Cardiac fibroblast (primary cell): Measurements from ENCODE around the gene TTC23.
A peak's percentile ranks its signal among the peaks of the same experiment; 100 is the strongest.

Source experiments
- DNase-seq, 2 donors: peaks; one replicate each; pipeline versions ENCODE4 v3.0.0 to v3.0.0-alpha.2; 2010; ENCODE audit warnings: low read depth in 2 of 2
- H3K4me3 ChIP-seq, 2 donors: replicated peaks in 1 of 2; 1 replicate in 1 of 2; 2 replicates in 1 of 2; pipeline ENCODE4 v1.5.1; 2011; ENCODE audit warnings: low read depth in 2 of 2, low read length in 2 of 2, mild to moderate bottlenecking in 2 of 2, moderate library complexity in 1 of 2
- TF ChIP-seq, protein P1 (sequence below): IDR thresholded peaks from one replicate; pipeline ENCODE4 v1.5.1; 2011; ENCODE audit warnings: low read depth, mild to moderate bottlenecking, low read length, inconsistent platforms

The TTC23 gene

DNA sequence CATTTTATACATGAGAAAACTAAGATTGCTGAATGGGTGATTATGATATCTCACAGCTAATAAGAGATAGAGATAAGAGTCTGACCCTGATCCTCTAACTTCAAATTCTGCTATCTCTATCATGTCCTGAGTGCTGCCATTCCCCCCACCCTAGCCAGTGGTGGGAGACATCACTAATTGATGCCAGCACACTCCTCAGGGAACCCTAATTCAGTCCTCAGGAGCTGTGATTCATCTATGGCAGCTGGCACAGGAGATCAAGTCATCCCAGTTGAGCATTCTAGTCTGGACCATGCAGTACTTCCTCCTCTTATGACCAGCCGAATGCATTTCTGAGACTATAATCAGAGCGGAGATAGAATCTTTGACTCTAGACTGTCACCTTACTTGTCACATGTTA is 72.6 kb downstream of the TTC23 start:
- H3K4me3 ChIP-seq: no peak overlapping the region
- TF ChIP-seq, protein P1, sequence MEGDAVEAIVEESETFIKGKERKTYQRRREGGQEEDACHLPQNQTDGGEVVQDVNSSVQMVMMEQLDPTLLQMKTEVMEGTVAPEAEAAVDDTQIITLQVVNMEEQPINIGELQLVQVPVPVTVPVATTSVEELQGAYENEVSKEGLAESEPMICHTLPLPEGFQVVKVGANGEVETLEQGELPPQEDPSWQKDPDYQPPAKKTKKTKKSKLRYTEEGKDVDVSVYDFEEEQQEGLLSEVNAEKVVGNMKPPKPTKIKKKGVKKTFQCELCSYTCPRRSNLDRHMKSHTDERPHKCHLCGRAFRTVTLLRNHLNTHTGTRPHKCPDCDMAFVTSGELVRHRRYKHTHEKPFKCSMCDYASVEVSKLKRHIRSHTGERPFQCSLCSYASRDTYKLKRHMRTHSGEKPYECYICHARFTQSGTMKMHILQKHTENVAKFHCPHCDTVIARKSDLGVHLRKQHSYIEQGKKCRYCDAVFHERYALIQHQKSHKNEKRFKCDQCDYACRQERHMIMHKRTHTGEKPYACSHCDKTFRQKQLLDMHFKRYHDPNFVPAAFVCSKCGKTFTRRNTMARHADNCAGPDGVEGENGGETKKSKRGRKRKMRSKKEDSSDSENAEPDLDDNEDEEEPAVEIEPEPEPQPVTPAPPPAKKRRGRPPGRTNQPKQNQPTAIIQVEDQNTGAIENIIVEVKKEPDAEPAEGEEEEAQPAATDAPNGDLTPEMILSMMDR: no peak
- DNase-seq: no peak

DNA sequence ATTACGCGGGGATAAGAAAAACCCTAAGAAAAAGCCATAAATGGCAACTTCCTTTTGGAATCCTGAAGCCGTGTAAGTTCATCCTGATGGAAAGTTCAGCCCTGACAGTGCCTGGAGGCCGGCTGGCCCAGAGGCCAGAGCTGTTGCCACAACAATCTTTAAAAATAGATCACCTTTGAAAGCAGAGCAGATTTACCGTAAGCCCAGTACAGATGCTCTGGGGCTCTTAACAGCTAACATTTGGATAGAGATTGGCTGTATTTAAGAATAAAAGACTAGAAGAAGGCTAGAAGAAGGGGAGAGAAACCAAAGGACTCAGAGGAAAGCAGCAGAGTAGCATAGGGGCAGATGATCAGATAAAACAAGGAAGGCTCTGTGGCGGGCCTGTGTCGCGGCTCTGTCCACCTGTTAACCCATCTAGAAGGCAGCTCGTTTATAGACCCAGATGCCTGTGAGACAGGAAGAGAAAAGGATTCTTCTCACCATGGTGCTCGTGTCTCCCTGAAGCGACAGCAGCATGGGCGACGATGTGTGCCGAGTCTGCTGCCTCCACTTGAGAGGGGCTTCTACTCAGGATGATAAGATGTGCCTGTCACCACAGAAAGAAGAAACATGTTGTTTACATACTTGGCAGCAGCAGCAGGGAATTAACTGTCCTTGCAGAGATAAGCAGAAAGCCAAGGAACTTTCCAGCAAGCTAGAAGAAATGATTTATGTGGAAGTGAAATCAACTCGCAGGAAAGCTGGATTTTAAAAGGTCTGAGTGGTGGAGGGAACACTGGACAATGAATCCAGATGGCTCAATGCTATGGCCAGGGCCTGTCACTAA is 74.6 kb downstream of the TTC23 start:
- DNase-seq: no peak
- no peak overlapping the region for H3K4me3 ChIP-seq
- TF ChIP-seq, protein P1: no peak

DNA sequence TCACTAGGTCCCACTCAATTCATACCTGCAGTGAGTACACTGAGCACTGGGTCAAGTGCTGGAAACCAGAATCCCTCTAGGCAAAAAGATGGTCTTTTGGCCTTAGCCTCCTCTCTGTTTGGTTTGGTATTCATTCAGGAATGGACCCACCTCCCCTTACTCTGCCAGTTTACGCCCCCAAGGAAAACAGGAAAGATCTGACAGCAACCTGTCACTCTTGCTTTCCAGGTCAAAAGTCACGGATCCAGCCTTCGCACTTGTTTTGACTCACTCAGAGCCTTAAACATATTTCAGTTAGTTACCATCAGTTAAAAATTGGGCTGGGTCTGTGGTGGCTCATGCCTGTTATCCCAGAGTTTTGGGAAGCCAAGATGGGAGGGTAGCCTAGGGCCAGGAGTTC is 76.4 kb downstream of the TTC23 start:
- no peak overlapping the region for H3K4me3 ChIP-seq
- no peak for DNase-seq
- TF ChIP-seq, protein P1: no peak

DNA sequence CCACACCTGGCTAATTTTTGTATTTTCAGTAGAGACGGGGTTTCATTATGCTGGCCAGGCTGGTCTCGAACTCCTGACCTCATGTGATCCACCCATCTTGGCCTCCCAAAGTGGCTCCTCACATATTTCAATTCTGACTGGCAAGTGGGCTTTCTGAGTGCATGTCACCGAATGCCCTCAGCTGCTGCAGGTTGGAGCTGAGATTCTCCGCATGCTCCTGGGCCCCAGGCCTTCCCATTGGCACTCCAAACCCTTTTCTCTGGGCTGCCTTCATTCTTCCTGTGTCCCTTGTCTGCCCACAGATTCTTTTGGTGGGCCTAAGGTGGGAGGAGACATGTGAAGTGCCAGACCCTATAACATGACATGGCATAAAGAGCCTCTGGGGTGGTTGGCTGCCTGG is 77.2 kb downstream of the TTC23 start:
- H3K4me3 ChIP-seq: no peak overlapping the region
- DNase-seq: no peak
- TF ChIP-seq, protein P1: no peak

DNA sequence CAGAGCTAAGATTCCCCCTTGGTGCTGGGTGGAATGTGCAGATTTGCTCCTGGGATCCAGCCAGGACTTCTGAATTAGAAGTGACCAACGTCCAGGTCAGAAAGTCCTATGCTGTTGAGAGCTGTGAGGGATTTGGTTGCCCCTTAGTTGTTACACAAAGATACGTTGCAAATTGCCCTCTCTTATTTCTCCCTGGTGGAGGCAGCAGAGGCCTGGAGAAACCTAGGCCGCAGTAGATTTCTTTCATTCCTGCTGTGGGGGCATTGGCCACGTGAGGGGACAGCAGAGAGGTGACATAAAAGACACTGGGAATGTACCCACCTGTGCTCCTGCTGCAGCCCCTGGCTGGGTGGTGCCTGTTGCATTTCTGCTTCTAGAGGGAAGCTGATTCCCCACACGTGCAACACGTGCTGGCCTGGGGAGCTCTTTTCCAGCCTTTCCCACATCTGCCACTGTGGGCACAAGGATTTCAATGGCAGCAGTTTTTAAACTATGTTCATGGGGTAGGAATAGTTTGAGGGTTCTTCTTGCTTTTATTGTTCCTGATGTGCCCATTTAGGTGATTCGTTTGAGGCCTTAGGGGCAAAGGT is 78.8 kb downstream of the TTC23 start:
- no peak overlapping the region for H3K4me3 ChIP-seq
- DNase-seq: no peak
- TF ChIP-seq, protein P1: no peak

DNA sequence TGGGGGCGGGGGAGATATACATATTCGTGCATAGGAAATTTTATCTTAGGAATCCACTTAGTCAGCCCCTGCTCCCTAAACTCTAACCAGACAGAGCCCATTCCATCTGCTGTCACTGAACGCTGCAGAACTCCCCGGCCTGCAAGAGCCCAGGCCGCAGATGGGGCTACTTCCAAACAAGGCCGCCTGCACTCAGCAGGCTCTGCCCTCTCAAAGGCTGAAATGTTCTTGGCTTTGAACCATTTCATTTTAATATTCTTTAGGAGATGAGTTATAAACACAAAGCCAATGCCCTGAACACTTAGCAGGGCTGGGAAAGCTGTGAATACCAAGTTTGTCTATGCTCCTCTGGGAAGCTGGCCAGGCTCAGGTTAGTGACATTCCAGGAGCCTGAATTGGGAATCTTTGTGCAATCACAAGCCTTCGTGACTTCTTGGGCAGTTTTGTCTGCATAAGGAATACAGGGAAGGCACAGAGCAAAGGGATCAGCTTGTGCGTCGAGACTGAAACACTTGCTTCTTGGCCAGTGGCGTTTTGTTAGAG is 79.5 kb downstream of the TTC23 start:
- TF ChIP-seq, protein P1: no peak
- no peak overlapping the region for H3K4me3 ChIP-seq
- DNase-seq: peak; percentile 25 to 78
